Activated CD8-positive, alpha-beta memory T cell treated with anti-CD3 and anti-CD28 coated beads for 1 hour (primary cell): ENCODE measurements around the gene AKAP12.
"Not testable (repeated sequence)": the region's sequence is repeated elsewhere in the genome, so short reads cannot be mapped to it uniquely, and the experiment has no call there.

Experiments
- DNase-seq, 2 donors: peaks; one replicate each; pipeline ENCODE4 v3.0.0-alpha.2; 2020; ENCODE audit warnings: low read depth in 1 of 2; ENCODE audit errors: extremely low read depth in 1 of 2

Gene AKAP12

GRCh38 chr6:151376440-151376839 is 136.7 kb downstream of the AKAP12 start:
- no peak for DNase-seq

GRCh38 chr6:151377095-151377494 is 137.3 kb downstream of the AKAP12 start:
- DNase-seq: no peak

- no peak for DNase-seq
Observed at GRCh38 chr6:151379933-151380847, 140.4 kb downstream of the AKAP12 start.

GRCh38 chr6:151380848-151381205 is 141.1 kb downstream of the AKAP12 start:
- DNase-seq: no peak

- DNase-seq: no peak
Observed at GRCh38 chr6:151381722-151382121, 142.0 kb downstream of the AKAP12 start.

GRCh38 chr6:151382631-151383030 is 142.9 kb downstream of the AKAP12 start:
- DNase-seq: not testable (repeated sequence)

GRCh38 chr6:151384151-151384550 is 144.4 kb downstream of the AKAP12 start:
- no peak for DNase-seq

- DNase-seq: no peak
Observed at GRCh38 chr6:151385177-151385576, 145.4 kb downstream of the AKAP12 start.

- DNase-seq: no peak
Observed at GRCh38 chr6:151387175-151387970, 147.6 kb downstream of the AKAP12 start.

GRCh38 chr6:151388236-151388635 is 148.5 kb downstream of the AKAP12 start:
- no peak for DNase-seq

- no peak for DNase-seq
Observed at GRCh38 chr6:151388997-151389617, 149.3 kb downstream of the AKAP12 start.

GRCh38 chr6:151389618-151390275 is 150.0 kb downstream of the AKAP12 start:
- no peak for DNase-seq

GRCh38 chr6:151390276-151390850 is 150.6 kb downstream of the AKAP12 start:
- peak; percentile 79 to 96 for DNase-seq

GRCh38 chr6:151390851-151391470 is 151.2 kb downstream of the AKAP12 start:
- peak; percentile 46 to 71 for DNase-seq

GRCh38 chr6:151391471-151392413 is 152.0 kb downstream of the AKAP12 start, which contains the start of gene ZBTB2:
ZBTB2 (minus strand) TSS chr6:151391559; CDS start chr6:151373637, 17,922 bp downstream.
- DNase-seq: peak in 1 of 2 donors; percentile 45

- no peak for DNase-seq
Observed at GRCh38 chr6:151392427-151392826, 152.7 kb downstream of the AKAP12 start.

GRCh38 chr6:151393410-151393809 is 153.6 kb downstream of the AKAP12 start:
- no peak for DNase-seq

- DNase-seq: no peak
Observed at GRCh38 chr6:151399679-151400078, 159.9 kb downstream of the AKAP12 start.

GRCh38 chr6:151400473-151400872 is 160.7 kb downstream of the AKAP12 start:
- no peak for DNase-seq
